Endothelial cell of umbilical vein (primary cell): ENCODE data around the gene TEX101. TPM values are rescaled to one million over a fixed set of nuclear protein-coding genes. Genes with fewer than 3 reads are reported as not detected.

Source experiments
- BruUV-seq: library from RNA; stranded (reverse); fragments of 400-500 nt; replicated peaks from 2 replicates; lab custom pipeline; 2021; lab: Mats Ljungman, UMichigan
- CTCF ChIA-PET: fragments of 300-600, 350-600 bp; sonication (Branson Sonifier 250); formaldehyde crosslinking; loops from one replicate; lab custom pipeline; 2021; ENCODE audit warnings: antibody characterized with exemption, inconsistent platforms; lab: Charles Lee
- POLR2A ChIA-PET: fragments of 300-600, 350-600 bp; sonication (Branson Sonifier 250); formaldehyde crosslinking; loops from one replicate; lab custom pipeline; 2021; ENCODE audit warnings: antibody characterized with exemption, inconsistent platforms; lab: Charles Lee
- DNase-seq: peaks from one replicate; pipeline ENCODE4 v3.0.0-alpha.2; 2011; ENCODE audit warnings: low read depth, low spot score
- FAIRE-seq: peaks from 2 replicates; lab custom pipeline; 2011; peaks lifted over from hg19 to GRCh38; lab: Jason Lieb, UNC
- H2AFZ ChIP-seq: 2 replicates; pipeline ENCODE4 v1.6.0; 2012; ENCODE audit warnings: low read depth, low read length, control low read depth, inconsistent platforms
- H3K27ac ChIP-seq: 2 replicates; pipeline ENCODE4 v1.5.1; 2011; ENCODE audit warnings: low read depth, mild to moderate bottlenecking, control low read depth, low read length, moderate library complexity; ENCODE audit not compliant: insufficient read depth
- H3K27me3 ChIP-seq, 2 experiments: 2 replicates each; pipeline versions ENCODE4 v1.6.0 to v1.6.1; 2011; ENCODE audit warnings: low read length in 2 of 2, mixed read lengths in 1 of 2; ENCODE audit not compliant: control insufficient read depth in 2 of 2, insufficient read depth in 2 of 2
- H3K36me3 ChIP-seq, 2 experiments: 2 replicates in 1 of 2; 3 replicates in 1 of 2; pipeline ENCODE4 v1.5.1; 2011; ENCODE audit warnings: low read length in 2 of 2, mild to moderate bottlenecking in 1 of 2, moderate library complexity in 1 of 2; ENCODE audit not compliant: control insufficient read depth in 2 of 2, insufficient read depth in 2 of 2; ENCODE audit errors: extremely low read depth in 1 of 2
- H3K4me1 ChIP-seq: 3 replicates; pipeline ENCODE4 v1.5.1; 2011; ENCODE audit warnings: mild to moderate bottlenecking, low read length; ENCODE audit not compliant: control insufficient read depth, insufficient read depth; ENCODE audit errors: extremely low read depth
- H3K4me2 ChIP-seq: 2 replicates; pipeline ENCODE4 v1.6.1; 2011; ENCODE audit warnings: low read length, control low read depth, mixed read lengths; ENCODE audit not compliant: insufficient read depth
- H3K4me3 ChIP-seq, 3 experiments: fragments of 200-600 bp in 1 of 3; sonication (generic), shearing (Covaris generic) in 1 of 3; replicated peaks in 1 of 3; 2 replicates each; pipeline ENCODE4 v1.5.1; 2011 to 2016; ENCODE audit warnings: control low read depth in 3 of 3, low read length in 3 of 3, mild to moderate bottlenecking in 2 of 3, inconsistent platforms in 1 of 3, low read depth in 1 of 3, moderate library complexity in 1 of 3; ENCODE audit not compliant: insufficient read depth in 1 of 3
- H3K79me2 ChIP-seq: 2 replicates; pipeline ENCODE4 v1.6.0; 2012; ENCODE audit warnings: low read length, inconsistent platforms; ENCODE audit not compliant: control insufficient read depth, insufficient read depth
- H3K9ac ChIP-seq: replicated peaks from 2 replicates; pipeline ENCODE3; 2011; ENCODE audit warnings: low read length, control low read depth; ENCODE audit not compliant: insufficient read depth; ENCODE audit errors: extremely low read depth
- H3K9me1 ChIP-seq: replicated peaks from 3 replicates; pipeline ENCODE4 v1.6.0; 2011; ENCODE audit warnings: mild to moderate bottlenecking, low read length; ENCODE audit not compliant: control insufficient read depth, insufficient read depth; ENCODE audit errors: extremely low read depth
- H3K9me3 ChIP-seq: replicated peaks from 2 replicates; pipeline ENCODE4 v1.5.1; 2012; ENCODE audit warnings: low read length, inconsistent platforms; ENCODE audit not compliant: control insufficient read depth, insufficient read depth
- H4K20me1 ChIP-seq: replicated peaks from 2 replicates; pipeline ENCODE3; 2011; ENCODE audit warnings: mild to moderate bottlenecking, low read length; ENCODE audit not compliant: control insufficient read depth, insufficient read depth; ENCODE audit errors: extremely low read depth
- CTCF ChIP-seq, 2 donors: IDR thresholded peaks; 1 replicate in 1 of 2; 2 replicates in 1 of 2; pipeline ENCODE4 v1.5.1; 2011; ENCODE audit warnings: low read length in 2 of 2, mild to moderate bottlenecking in 2 of 2, moderate library complexity in 2 of 2, control low read depth in 1 of 2, inconsistent platforms in 1 of 2, low read depth in 1 of 2; ENCODE audit not compliant: insufficient read depth in 1 of 2; ENCODE audit errors: extremely low read depth in 1 of 2
- FOS ChIP-seq: IDR thresholded peaks from 2 replicates; pipeline ENCODE4 v1.6.1; 2011; ENCODE audit warnings: mild to moderate bottlenecking, low read length, moderate library complexity, borderline replicate concordance; ENCODE audit not compliant: insufficient read depth
- JUN ChIP-seq: IDR thresholded peaks from 2 replicates; pipeline ENCODE4 v1.6.1; 2011; ENCODE audit warnings: borderline replicate concordance, low read depth; ENCODE audit not compliant: insufficient read length, insufficient read depth
- MAX ChIP-seq: IDR thresholded peaks from 2 replicates; pipeline ENCODE4 v1.6.1; 2011; ENCODE audit not compliant: insufficient read depth, insufficient read length
- POLR2AphosphoS5 ChIP-seq: IDR thresholded peaks from 2 replicates; pipeline ENCODE4 v1.6.1; 2012; ENCODE audit warnings: low read depth, mild to moderate bottlenecking, control low read depth, low read length, moderate library complexity; ENCODE audit not compliant: insufficient read depth
- dilution Hi-C: fragments of 300-500 bp; cut with MboI; formaldehyde crosslinking; loops from one replicate; pipeline ENCODE4 v1.15.0; 2019; ENCODE audit warnings: low sequenced_read_pairs; ENCODE audit not compliant: extremely low pct_ligation_motif_present
- intact Hi-C: fragments of 100-400 bp; cut with micrococcal nuclease; formaldehyde crosslinking; loops from one replicate; pipeline ENCODE4 v1.10.0; 2022
- polyA plus RNA-seq, 4 experiments: library from polyadenylated mRNA; depleted of rRNA in 3 of 4; stranded (reverse) in 3 of 4; unstranded in 1 of 4; fragments of >200 nt; gene quantifications; 2 replicates each; pipeline versions ENCODE4 v1.2.1 to v1.2.3, GENCODE V29; 2011 to 2012; ENCODE audit warnings: missing spikeins in 1 of 4
- total RNA-seq: library from RNA; stranded (reverse); gene quantifications from 2 replicates; pipeline ENCODE4 v1.2.3, GENCODE V29; 2021

The TEX101 gene
- total and polyA plus RNA-seq, 2 donors (not counting 3 experiments of a cell fraction or from before 2014, with no cell fraction given): not detected

- BruUV-seq: no TSS peak
- Histone ChIP-seq H3K27me3 (no peaks in the 10 kb centered on the region), H2AFZ (no peak overlapping the region), H3K4me3 (no peak overlapping the region), H4K20me1 (no peaks in the 10 kb centered on the region), H3K9ac (no peak overlapping the region), H3K79me2 (no peaks in the 10 kb centered on the region), H3K9me3 (no peaks in the 10 kb centered on the region), H3K4me1 (no peaks in the 10 kb centered on the region), H3K27ac (no peak overlapping the region), H3K4me2 (no peak overlapping the region), H3K36me3 (no peaks in the 10 kb centered on the region), H3K9me1 (no peaks in the 10 kb centered on the region)
- intact Hi-C loops (no loop called here), dilution Hi-C loops (no loop called here)
- CTCF ChIA-PET: interaction anchor here (1.5 kb wide), 1 partner anchor 12 kb away, joined by 9 read pairs; no protein-coding TSS in a partner anchor
- no peak for TF ChIP-seq JUN
- no peak for TF ChIP-seq MAX
- no peak for TF ChIP-seq CTCF (IDR thresholded peaks at IDR 0.05; ENCODE audit: extremely low read depth in 1 of 2, insufficient read depth in 1 of 2, low read depth in 1 of 2, low read length in 2 of 2)
- no peak for TF ChIP-seq FOS
- TF ChIP-seq POLR2AphosphoS5: no peak
- no peak for FAIRE-seq
- POLR2A ChIA-PET: no interaction called here
- no peak for DNase-seq
These were observed 6.3 kb downstream of the TEX101 start for GRCh38 chr19:43420954-43421353.
